Glomerular visceral epithelial cell (primary cell): Measurements from ENCODE around the gene MYH2.
A peak's percentile ranks its signal among the peaks of the same experiment; 100 is the strongest.

Experiments used
- DNase-seq: peaks from one replicate; pipeline ENCODE4 v3.0.0-alpha.2; 2016; ENCODE audit errors: extremely low spot score

Gene MYH2

GRCh38 chr17:10516065-10516464 is 33.4 kb downstream of the MYH2 start:
- no peak for DNase-seq

GRCh38 chr17:10513299-10514067 is 36.0 kb downstream of the MYH2 start:
- DNase-seq, result peak; percentile 2

GRCh38 chr17:10512856-10513255 is 36.6 kb downstream of the MYH2 start:
- DNase-seq, result no peak

GRCh38 chr17:10499950-10500349 is 49.5 kb downstream of the MYH2 start:
- no peak for DNase-seq

GRCh38 chr17:10492004-10492403 is 57.5 kb downstream of the MYH2 start:
- DNase-seq, result no peak

- no peak for DNase-seq
Measured at GRCh38 chr17:10482252-10482651, 67.2 kb downstream of the MYH2 start.

- no peak for DNase-seq
Measured at GRCh38 chr17:10477701-10478100, 71.8 kb downstream of the MYH2 start.

- DNase-seq, result no peak
Measured at GRCh38 chr17:10474536-10474935, 74.9 kb downstream of the MYH2 start.

GRCh38 chr17:10471858-10472257 is 77.6 kb downstream of the MYH2 start:
- no peak for DNase-seq
